ENCODE data around the gene USP30.

Gene USP30

GRCh38 chr12:109098183-109098604, 45.8 kb downstream of the USP30 start:
- no peak for DNase-seq

- no peak for DNase-seq
Measured at GRCh38 chr12:109098651-109099050, 46.3 kb downstream of the USP30 start.

GRCh38 chr12:109099431-109100020, 47.1 kb downstream of the USP30 start:
- no peak for DNase-seq

GRCh38 chr12:109100741-109101140, 48.4 kb downstream of the USP30 start:
- no peak for DNase-seq

GRCh38 chr12:109102491-109102890, 50.1 kb downstream of the USP30 start:
- DNase-seq, result no peak

DNA sequence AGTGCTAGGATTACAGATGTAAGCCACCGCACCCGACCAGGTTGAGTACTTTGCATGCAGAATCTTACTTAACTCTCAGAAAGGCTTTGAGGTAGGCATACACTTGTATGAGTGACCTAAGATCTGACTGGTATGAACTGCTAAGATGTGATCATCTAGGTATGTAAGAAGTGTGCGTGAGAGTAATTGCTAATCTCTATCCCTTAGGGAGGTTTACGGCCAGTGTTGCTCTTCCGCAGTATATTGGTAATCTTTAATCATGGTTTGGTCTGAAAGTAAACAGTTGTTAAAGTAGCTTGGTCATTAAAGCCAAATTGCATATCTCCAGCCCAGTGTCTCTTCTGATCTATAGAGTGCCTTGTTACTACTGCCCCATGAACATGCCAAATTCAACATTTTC, 52.8 kb downstream of the USP30 start:
- DNase-seq, result no peak

DNA sequence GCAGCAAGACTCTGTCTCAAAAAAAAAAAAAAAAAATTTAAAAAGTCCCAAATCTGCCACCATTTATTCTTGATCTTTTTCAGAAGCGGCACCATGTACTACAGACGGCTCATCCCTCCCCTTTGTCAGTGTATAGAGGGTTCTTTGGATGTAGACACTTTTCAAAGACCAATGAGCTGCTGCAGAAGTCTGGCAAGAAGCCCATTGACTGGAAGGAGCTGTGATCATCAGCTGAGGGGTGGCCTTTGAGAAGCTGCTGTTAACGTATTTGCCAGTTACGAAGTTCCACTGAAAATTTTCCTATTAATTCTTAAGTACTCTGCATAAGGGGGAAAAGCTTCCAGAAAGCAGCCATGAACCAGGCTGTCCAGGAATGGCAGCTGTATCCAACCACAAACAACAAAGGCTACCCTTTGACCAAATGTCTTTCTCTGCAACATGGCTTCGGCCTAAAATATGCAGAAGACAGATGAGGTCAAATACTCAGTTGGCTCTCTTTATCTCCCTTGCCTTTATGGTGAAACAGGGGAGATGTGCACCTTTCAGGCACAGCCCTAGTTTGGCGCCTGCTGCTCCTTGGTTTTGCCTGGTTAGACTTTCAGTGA, 57.5 kb downstream of the USP30 start:
- DNase-seq, result no peak

DNA sequence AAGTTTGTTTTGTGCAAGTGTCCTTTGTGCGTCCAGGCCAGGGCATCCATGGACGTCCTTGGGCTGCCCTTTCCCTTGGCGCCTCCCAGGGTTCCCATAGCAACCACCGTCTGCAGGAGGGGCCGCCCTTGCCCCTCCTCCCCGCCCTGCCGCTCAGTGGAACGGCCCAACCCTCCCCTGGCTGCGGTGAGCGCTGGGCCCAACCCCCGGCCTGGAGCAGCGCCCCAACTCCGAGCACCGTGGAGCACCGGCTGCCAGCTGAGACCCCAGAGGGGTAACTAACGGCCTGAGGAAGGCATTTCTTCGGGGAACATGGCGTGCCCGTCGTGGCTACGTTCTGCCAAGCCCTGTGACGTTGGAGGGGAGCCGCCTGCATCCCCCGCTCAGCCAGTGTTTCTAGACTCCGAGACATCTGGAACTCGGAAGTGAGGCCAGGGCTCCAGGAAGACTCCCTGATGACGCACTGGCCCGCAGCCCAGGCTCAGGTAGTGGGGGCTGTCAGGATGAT, 58.7 kb downstream of the USP30 start:
- peak; percentile 77 for DNase-seq

GRCh38 chr12:109112720-109113465, 60.5 kb downstream of the USP30 start:
- DNase-seq, result no peak

DNA sequence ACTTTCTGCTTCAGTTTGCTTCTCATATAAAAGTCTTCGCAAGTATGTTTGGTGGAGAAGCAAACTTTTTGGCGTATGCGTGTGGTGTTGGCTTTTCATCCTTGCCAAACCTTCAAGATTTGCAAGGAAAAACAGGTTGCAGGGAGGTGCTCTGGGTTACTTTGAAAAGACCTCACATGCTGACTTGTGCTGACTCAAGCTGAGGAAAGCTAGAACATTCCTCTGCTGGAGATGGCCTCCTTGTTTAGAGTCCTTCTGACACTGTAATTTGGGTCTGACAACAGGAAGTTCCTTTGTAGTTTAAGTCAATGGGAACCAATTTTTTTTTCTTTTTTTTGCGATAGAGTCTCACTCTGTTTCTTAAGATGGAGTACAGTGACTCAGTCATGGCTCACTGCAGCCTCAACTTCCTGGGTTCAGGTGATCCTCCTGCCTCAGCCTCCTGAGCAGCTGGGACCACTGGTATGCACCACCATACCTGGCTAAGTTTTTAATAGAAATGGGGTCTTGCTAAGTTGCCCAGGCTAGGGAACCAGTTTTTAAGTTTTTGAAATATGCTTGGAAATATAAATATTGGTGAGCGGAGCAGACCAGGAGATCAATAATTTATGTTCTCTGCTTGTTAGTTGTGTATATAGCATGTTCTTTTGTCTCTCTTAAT, 61.4 kb downstream of the USP30 start:
- no peak for DNase-seq

DNA sequence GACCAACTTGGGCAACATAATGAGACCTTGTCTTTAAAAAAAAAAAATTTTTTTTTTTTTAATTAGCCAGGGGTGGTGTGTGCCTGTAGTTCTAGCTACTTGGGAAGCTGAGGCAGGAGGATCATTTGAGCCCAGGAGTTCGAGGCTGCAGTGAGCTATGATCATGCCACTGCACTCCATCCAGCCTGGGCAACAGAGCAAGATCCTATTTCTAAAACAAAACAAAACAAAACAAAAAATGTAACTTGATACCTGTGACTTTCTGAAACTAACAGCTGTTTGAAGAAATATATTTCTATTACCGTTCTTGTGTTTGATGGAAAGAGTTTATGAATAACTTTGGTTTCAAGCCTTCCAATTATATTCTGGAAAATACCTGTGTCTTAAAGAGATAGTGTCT, 62.3 kb downstream of the USP30 start:
- no peak for DNase-seq

GRCh38 chr12:109115404-109115757, 63.0 kb downstream of the USP30 start:
- DNase-seq, result no peak

- no peak for DNase-seq
Measured at GRCh38 chr12:109115758-109116610, 63.6 kb downstream of the USP30 start, which contains the start of gene ACACB. ACACB (plus strand) TSS chr12:109116587; CDS start chr12:109139406, 22,819 bp downstream.

DNA sequence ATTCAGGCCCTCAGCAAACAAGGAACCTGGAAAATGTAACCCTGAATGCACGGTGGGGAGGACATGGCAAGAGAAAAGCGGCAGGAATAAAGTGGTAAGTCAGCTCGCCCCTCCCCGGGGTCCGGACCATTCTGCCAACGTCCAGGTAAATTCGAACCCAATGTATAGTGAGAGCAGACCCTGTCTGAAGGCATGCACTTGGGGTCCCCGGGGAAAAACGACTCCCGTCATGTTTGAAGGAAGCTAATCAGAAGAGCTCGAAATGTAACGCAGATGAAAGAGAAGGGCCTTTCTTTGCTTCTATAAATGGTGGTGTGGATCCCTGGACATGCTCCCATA, 64.2 kb downstream of the USP30 start:
- no peak for DNase-seq

DNA sequence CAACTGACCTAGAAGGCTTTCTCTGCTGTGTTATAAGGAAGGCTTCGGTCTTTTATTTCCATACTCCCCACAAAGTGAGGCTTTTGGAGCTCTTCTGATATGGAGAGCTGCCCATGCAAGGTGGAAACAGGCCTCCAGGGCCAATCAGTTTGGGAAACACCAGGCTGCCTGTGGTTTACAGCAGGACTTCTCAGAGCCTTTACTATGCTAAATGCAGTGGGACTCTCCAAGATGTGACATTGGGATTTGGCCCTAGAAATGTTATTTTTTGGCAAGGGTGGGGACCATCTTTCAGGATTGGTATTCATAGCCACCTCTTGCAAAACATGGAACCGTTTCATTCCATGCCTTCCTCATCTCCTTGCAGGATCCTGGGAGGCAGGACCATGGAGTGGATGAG, 67.7 kb downstream of the USP30 start:
- no peak for DNase-seq

- DNase-seq, result no peak
Measured at GRCh38 chr12:109120557-109120956, 68.2 kb downstream of the USP30 start.

DNA sequence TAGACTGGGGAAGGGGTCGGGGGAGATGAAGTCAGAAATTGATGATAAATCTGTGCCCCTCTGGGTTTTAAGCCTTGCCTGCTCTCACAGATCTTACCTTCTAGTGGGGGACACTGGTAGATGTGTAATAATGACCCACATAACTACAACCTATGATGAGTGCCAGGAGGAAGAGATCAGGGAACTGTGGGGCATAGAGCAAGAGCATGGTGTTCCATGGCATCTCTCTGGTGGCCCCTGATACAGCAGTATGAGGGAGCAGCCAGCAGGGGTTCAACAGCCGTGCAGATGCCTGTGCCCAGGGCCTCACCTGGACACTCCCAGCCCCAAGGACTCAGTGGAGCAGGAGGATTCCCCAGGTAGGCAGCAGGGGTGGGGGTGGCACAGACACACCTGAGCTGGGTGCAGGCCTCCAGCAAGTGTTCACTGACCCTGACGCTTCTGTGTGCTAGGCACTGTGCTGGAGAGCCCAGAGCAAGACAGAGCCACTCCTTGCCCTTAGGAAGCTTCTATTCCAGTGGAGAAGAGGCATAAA, 69.0 kb downstream of the USP30 start:
- no peak for DNase-seq

DNA sequence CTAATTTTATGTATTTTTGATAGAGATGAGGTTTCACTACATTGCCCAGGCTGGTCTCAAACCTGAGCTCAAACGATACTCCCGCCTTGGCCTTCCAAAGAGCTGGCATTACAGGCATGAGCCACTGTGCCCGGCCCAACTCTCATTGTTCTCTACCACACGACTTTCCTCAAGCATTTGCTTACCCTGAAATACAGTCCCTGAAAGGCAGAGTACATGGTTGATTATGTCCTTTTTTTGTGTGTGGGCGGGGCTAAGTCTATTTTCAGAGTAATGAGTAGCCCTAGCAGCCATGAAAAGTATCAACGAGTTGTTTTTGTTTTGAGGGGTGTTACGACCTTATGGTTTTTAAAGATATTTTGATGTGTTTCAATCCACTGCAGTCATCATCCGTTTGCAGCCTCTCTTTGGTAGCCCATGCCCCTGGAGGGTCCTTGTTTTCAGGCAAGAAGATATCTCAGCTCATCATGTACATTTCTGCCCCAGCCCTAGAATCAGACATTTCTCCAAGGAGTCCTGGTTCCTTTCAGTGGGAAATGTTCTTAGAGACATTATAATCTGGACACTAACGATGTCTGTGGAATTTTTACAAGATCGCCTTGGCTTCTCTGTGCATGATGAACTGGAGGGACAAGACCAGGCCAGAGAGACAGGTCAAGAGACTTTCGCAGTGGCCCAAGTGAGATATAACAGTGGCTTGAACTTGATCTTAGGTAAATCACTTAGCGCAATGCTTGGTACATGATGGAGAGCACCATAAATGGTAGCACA, 72.7 kb downstream of the USP30 start:
- DNase-seq, result no peak

- DNase-seq, result no peak
Measured at GRCh38 chr12:109125791-109126190, 73.4 kb downstream of the USP30 start.

- no peak for DNase-seq
Measured at GRCh38 chr12:109126784-109127183, 74.4 kb downstream of the USP30 start.

GRCh38 chr12:109127533-109128242, 75.3 kb downstream of the USP30 start:
- DNase-seq, result no peak

Data from activated CD8-positive, alpha-beta memory T cell treated with anti-CD3 and anti-CD28 coated beads for 24 hours (primary cell).